Lower leg skin (tissue), 3 donors: ENCODE data around the gene PCCA.

Source experiments
- POLR2A ChIP-seq, 2 donors: fragments of 450-650 bp; IDR thresholded peaks; one replicate each; pipeline ENCODE4 v1.6.1; 2016 to 2017; ENCODE audit warnings: antibody characterized with exemption in 2 of 2, mild to moderate bottlenecking in 1 of 2, moderate library complexity in 1 of 2
- TF ChIP-seq, protein P1 (sequence below), 3 donors: fragments of 450-650 bp; IDR thresholded peaks; one replicate each; pipeline ENCODE4 v1.5.1; 2016; ENCODE audit warnings: antibody characterized with exemption in 3 of 3, mild to moderate bottlenecking in 3 of 3, moderate library complexity in 2 of 3

DNA sequence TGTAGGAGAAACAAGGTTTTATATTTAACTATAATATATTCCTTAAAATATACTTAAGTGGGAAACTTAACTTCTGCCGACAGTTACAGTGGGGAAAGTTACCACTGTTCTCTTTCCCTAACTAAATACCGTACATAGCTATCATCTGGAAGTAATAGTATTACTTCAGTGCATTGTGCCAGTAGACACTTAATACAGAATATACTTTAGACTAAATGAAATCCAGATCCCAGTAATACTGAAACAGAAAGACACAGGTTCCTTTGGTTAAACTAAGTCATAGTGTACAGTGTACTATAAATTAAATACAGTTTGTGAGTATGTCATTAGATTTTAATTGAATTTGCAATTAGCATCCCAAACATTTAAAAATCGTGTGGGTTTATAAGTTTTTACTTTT is 107.5 kb downstream of the PCCA start:
- TF ChIP-seq, protein P1, sequence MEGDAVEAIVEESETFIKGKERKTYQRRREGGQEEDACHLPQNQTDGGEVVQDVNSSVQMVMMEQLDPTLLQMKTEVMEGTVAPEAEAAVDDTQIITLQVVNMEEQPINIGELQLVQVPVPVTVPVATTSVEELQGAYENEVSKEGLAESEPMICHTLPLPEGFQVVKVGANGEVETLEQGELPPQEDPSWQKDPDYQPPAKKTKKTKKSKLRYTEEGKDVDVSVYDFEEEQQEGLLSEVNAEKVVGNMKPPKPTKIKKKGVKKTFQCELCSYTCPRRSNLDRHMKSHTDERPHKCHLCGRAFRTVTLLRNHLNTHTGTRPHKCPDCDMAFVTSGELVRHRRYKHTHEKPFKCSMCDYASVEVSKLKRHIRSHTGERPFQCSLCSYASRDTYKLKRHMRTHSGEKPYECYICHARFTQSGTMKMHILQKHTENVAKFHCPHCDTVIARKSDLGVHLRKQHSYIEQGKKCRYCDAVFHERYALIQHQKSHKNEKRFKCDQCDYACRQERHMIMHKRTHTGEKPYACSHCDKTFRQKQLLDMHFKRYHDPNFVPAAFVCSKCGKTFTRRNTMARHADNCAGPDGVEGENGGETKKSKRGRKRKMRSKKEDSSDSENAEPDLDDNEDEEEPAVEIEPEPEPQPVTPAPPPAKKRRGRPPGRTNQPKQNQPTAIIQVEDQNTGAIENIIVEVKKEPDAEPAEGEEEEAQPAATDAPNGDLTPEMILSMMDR (IDR thresholded peaks at IDR 0.05), result no peak
- no peak for TF ChIP-seq POLR2A (IDR thresholded peaks at IDR 0.05)
